Measurements from ENCODE around the gene HMBS.
"Not testable (repeated sequence)": the region's sequence is repeated elsewhere in the genome, so short reads cannot be mapped to it uniquely, and the experiment has no call there.

HMBS gene

DNA sequence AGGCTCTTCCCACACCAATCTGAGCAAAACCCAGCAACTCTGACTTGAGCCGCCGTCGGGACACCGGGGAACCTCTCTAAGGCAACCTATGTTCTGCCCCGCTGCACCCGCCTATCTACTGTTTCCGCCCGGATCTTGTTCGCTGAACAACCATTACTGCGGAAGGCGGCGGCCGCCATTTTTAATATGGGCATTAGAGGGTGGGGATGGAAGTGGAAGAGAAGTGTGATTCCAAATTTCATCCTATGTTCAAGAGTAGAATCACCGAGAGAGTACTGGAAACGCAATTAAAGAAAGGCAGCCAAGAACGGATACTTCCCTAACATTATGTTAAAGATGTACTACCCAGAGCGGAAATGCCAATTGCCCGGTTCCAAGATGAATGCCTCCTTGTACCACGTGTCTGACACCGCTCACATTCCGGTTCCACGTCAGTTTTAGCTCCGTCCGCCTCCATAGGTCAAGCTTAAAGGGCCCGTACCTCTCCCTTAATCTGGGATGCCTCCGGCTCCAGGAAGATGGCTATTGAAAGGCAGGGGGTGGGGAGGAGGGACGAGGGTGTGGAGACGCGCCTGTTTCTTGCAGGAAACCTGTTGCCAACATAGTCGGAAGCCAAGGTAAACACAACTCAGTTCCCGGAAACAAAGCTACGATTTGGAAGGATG lies 17.2 kb downstream of the HMBS start, which contains the start of gene DPAGT1:
Gene DPAGT1 (minus strand): TSS at position 95 of the 665 bp plus-strand sequence. CDS start 198 bp downstream, outside the sequence.
- peak; percentile 98 for DNase-seq

DNA sequence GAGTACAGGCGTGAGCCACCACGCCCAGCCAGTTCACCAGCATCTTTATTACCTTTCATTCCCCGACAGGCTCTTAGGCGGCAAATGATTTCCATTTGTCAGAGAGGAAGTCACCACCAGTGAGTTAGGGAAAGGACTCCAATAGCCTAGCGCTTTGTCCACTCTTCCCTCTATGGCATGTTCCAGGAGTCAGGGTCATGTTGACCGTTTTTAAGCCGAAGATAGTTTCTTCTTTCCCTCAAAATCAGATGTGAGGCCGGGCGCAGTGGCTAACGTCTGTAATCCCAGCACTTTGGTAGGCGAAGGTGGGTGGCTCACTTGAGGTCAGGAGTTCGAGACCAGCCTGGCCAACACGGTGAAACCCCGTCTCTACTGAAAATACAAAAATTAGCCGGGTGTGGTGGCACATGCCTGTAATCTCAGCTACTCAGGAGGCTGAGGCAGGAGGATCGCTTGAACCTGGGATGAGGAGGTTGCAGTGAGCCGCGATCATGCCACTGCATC lies 18.5 kb downstream of the HMBS start:
- DNase-seq: not testable (repeated sequence)

DNA sequence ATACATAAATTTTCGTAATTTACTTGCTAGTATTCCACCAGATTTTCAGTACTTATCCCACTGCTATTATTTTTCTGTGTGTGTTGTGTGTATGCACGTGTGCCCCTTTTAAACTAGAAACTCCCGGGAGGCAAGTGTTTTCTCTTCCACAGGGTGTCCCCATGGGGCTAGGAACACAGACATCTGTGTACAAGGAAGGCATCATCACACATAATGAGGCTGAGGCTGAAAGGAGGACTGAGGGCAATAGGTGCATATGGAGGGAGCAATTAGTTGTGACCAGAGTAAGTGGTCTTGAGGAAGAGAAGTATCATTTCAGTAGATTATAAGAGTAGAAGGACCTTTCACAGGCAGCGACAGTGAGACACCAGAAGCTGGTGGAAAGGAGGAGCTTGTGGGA lies 19.1 kb downstream of the HMBS start:
- DNase-seq: no peak

DNA sequence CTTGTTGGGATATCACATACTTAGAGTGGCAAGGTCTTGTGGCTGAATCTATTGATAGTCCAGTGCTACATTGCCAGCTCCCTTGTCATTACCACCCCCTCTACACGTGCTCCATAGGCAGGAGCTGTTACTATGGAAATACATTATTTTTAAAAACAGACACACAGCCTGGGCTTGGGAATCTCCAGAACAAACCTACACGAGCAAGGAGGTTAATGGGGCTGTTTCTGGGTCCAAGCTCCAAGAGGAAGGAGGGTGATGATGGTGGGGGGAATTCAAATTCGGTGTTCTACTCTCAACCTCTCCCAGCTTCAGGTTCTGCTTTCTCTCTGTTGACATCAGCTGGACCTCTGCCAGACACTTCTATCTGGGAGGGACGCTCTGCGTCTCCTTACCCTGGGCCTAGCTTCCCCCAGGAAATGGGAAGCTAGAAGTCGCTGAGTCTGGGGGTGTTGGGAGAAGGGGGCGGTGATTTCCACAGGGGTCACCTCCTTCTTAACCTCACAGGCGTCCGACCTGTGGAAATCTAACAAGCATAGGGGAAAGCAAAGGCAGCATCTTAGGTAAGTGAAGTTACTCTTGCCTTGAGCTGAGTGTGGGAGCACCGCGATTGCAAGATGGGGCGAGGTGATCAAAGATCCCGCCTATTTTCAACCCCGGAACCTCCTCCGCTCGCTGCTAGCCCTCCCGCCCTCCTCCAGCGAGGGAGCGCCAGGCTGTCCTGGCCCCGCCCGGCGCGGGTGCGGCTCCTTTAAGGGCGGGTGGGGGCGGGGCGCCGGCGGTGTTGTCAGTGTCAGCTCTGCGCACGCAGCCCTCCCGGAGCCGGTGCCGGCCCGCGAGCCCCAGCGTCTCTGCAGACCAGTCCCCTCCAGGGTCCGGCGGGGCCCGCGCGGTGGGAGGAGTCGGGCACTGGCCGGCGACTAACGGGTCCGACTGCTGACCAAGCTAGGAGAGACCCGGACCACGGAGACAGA lies 22.2 kb downstream of the HMBS start, which contains the start of gene C2CD2L:
Gene C2CD2L (plus strand): TSS at position 781 of the 974 bp plus-strand sequence. CDS start 398 bp downstream, outside the sequence.
- peak; percentile 90 for DNase-seq

DNA sequence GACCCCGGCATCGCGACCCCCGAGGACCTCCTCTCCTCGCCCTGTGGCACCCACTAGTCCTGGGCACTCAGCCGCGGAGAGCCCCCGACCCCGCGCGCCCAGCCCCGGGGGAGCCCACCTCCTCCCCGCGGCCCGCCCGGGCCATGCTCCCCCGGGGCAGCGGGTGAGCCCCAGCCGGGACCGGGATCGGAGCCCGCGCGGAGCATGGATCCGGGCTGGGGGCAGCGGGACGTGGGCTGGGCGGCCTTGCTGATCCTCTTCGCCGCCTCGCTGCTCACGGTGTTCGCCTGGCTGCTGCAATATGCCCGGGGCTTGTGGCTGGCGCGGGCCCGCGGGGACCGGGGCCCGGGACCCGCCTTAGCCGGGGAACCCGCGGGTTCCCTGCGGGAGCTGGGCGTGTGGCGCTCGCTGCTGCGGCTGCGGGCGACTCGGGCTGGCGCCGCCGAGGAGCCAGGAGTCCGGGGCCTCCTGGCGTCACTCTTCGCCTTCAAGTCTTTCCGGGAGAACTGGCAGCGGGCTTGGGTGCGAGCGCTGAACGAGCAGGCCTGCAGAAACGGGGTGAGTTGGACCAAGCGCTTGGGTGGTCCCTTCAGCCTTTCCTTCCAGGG lies 23.0 kb downstream of the HMBS start:
- peak; percentile 7 for DNase-seq

DNA sequence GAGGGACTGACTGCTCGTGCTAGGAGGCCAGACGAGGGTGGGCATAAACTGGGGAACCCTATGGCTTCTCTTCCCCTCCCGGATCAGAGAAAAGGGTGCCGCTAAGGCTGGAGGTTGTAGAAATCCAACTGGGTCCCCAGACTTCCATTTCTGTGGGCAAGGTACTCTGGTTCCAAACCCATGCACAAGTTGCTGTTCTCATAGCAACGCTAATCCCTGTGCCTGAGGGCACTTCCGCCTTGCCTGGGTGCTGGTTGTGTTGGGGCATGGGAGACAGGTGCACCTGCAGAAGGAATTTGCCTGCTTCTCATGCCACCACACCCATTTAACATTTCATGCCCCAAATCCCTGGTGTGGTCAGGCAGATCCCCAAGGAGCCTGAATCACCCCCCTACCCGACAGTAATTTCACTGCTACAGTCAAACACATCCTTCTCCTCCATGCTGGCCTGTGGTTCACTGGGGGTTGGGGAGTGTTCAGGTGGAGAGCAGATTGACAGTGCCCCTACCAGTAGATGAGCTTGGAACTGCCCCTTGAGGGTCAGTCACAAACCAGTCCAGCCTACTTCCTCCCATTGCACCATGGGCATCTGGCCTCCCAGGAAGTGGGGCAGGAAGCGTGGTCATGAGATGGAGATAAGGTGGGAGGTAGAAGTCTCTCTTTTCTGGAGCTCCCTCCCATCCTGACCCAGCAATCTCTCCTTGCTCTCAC lies 23.6 kb downstream of the HMBS start:
- DNase-seq: peak; percentile 13

DNA sequence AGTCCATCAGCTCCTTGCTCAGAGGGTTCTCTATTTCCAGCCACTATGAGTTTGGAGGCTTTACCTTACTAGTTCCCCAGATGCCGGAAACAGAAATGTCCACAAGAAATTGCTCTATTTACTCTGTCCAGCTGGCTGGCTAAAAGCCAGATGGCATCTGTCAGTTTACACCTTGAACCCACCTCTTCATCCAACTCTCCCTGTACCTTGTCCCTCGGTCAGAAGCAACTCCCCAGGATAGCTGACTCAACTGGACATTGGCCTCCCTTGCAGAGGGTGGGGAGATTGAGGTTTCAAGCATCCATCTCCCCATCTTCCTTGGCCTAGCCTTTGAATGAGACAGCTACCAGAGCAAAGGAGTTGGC lies 24.2 kb downstream of the HMBS start:
- no peak for DNase-seq

DNA sequence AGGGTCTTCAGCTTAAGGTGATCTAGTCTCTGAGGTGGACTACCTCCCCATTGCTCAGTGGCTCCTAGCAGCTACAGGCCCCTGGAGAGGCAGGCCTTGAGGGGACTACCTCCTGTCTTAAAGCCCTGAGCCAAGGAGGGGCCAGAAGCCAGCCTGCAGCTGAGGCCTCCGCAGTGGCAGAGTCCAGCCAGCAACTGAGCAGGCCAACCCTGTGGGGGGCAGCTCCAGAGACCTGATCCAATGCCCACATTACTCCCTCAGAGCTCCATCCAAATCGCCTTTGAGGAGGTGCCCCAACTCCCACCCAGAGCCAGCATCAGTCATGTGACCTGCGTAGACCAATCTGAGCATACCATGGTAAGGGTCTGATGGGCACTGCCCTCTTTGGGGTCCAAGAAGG lies 25.2 kb downstream of the HMBS start:
- DNase-seq: no peak

DNA sequence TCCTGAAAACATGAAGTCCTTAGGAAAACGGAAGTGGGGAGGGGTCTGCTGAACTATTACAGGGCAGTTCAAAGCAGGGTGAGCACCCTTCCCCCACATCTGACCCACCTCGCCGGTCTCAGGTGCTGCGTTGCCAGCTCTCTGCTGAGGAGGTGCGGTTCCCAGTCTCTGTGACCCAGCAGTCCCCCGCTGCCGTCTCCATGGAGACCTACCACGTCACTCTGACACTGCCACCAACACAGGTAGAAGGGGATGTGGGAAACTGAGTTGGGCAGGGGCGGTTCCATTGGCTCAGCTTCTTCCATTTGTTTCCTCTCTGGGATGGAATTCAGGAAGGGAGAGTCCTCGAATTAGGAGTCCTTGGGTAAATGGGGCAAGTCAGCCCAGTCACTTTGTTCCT lies 25.8 kb downstream of the HMBS start:
- no peak for DNase-seq

DNA sequence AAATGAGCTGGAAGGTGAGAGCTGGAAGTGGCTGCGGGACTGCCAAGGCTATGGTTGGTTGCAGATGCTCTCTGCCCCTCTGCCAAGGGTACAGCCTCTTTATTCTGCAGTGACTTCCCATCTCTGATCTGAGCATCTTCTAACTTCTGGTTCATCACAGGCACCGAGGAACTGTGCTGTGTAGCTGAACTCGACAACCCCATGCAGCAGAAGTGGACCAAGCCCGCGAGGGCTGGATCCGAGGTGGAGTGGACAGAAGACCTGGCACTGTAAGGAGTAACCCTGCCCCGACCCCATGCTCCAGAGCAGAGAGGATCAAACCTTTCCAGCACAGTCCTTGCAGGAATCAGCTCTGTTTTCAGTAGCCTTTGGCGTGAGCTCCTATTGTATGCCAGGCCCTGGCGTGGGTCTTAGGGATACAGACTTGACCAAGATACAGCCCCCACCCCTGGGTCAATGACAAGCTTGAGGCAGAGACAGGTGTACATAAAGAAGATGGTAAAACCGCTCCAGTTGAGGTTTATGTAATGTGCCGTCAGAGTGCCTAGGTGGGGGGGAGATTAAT lies 26.8 kb downstream of the HMBS start:
- DNase-seq: no peak

DNA sequence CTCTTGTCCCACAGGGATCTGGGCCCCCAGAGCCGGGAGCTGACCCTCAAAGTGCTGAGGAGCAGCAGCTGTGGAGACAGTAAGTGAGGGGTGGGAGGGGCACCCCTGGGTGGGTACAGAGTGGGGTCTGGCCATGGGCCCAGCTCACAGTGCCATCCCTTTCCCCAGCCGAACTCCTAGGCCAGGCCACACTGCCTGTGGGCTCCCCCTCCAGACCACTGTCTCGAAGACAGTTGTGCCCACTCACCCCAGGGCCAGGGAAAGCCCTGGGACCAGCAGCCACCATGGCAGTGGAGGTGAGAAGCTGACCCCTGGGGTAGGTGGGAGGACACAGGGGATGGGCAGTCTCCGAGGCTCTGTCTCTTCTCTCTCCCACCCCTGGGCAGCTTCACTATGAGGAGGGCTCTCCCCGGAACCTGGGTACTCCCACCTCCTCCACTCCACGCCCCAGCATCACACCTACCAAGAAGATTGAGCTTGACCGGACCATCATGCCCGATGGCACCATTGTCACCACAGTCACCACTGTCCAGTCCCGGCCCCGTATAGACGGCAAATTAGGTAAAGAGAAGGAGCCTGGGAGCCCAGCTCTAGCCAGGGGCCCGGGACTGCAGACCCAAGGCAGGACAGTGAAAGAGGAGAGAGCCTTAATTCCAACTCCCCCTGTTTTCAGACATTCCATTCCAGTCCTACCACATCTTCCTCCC lies 27.8 kb downstream of the HMBS start:
- no peak for DNase-seq

DNA sequence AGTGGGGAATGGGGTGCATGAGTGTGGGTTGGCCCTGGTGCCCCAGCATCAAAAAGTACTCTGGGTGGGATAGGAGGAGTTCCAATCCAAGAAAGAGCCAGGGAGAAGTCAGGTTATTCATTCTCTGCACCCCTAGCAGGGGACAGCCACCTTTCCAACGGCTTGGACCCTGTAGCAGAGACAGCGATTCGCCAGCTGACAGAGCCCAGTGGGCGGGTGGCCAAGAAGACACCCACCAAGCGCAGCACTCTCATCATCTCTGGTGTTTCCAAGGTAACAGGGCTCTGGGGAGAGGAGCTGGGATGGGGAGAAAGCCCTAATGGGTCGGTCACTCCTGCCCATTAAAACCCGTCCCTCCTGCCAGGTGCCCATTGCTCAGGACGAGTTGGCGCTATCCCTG lies 29.0 kb downstream of the HMBS start:
- no peak for DNase-seq

DNA sequence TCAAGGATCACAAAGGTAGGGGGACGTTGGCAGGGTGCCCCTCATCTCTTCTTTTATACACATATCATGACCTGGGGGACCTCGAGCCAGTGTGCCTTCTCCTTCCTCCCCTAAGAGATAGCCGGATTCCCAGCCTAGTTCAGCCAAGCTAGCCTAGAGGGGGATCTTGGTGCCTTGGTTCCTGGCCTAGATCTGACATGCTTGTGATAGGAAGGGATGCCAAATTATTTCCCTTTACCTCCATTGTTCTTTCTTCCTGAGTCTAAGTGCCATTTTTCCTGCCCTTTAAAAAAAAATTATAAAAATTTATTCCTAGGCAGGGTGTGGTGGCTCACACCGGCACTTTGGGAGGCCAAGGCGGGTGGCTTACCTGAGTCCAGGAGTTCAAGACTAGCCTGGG lies 29.7 kb downstream of the HMBS start:
- no peak for DNase-seq

DNA sequence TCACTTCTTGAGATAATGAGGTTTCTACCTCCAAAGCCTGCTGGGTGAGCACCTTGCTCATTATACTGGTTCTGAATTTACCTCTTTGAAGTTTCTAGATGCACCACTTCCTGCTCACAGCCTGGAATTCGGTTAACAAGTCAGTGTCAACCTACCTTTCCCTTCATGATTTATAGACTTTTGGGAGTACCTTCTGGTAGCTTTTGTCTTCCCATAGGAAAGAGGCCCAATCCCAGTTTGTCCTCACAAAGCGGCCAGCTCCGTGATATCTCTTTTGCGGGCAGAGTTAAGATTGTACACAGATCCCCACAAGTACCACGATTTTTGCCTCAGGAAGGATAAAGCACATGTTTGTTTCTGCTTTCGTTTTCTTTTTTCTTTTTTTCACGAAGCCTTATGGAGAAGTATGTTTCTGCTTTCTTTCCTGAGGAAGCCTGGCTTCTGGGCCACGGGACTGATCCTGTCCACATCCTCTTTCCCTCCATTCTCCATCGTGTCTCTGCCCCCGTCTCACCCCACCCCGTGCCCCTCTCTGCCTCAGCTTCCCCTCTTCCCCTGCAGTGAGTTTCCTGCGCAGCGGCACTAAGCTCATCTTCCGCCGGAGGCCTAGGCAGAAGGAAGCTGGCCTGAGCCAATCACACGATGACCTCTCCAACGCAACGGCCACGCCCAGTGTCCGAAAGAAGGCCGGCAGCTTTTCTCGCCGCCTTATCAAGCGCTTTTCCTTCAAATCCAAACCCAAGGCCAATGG lies 31.0 kb downstream of the HMBS start:
- no peak for DNase-seq

DNA sequence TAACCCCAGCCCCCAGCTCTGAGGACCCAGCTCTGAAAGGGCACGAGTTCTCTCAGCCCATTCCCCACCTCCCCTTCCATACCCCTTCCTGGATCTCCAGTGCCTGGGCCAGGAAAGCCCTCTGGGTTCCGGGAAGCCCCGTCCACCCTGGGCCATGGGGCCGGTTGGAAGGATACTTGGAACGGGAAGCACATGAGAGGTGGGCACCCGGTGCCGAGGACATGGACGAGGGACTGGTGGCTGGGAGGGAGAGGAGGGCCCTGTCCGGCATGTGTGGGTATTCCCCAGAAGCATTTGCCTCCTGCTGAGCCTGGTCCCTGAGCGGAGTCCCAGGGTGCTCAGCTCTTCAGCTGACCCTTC lies 31.5 kb downstream of the HMBS start:
- DNase-seq: no peak

DNA sequence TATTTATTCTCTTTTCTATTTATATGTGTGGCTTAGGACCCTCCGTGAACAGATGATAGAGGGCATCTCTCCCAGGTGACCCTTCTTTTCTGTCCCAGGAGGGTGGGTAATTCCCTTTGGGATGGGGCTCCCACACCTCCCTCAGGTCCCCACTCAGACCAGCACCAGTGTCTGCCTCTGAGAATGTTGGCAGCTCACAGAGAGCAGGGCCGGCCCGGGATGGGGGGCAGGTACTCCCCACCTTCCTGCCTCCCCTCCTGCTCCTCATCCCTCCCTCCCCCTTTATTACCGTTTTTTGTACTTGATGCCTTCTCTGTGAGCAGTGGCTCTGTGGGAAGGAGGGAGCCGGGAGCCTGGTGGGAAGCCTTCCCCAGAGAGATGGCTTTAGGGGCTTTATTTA lies 31.9 kb downstream of the HMBS start:
- DNase-seq: no peak

DNA sequence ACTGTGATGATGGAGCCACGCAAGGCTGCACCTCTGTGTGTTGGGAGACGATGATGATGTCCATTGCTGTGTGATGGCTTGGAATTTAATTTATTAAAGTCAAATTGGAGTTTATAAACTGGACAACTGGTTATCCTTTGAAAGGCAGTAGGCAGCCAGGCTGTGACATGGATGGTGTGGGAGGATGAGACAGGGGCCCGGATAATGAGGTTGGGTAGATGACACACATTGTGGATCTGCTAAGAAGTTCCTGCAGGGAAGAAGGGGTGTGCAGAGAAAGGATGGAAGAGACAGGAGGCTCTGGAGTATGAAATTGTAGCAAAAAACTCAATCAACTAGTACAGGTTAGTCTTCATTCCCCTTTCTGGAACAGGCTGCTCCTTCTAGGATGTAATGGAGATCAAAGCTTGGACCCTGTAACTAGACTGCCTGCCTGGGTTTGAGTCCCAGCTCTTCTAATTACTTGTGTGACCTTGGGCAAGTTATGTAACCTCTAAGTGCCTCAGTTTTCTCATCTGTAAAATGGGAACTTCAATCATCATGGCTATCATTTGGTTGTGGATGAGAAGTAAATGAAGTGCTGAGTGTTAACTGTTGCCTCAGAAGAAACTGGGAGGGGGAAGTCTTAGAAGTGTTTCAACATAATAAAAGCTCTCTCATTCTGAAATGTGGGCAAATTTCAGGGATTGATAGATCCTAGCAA lies 32.5 kb downstream of the HMBS start:
- DNase-seq: no peak

DNA sequence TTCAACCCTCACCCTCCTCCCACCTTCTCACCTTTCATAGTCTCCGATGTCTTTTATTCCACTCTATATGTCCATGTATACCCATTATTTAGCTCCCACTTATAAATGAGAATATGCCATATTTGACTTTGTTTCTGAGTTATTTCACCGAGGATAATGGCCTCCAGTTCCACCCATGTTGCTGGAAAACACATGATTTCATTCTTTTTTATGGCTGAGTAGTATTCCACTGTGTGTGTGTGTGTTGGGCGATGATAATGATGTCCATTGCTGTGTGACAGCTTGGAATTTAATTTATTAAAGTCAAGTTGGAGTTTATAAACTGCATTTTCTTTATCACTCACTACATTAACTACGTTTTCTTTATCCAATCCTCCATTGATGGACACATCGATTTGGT lies 33.5 kb downstream of the HMBS start:
- DNase-seq: no peak

DNA sequence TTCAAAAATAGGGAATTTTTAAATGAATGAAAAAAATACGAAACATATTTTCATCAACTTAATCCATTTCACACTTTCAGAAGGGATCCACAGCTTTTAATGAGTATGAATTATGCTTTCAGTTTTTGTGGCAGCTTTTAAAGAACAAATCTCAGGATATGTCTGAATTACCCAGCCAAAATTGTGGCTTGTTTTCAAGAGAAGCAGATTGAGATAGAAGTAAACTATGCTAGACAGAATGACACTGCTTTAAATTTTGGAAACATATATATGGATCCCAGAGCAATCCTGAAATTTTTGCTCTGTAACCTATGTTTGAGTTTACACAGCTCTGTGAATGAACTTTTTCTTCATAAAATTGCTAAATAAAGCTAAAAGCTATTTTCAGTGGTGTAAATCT lies 34.3 kb downstream of the HMBS start:
- DNase-seq: no peak

DNA sequence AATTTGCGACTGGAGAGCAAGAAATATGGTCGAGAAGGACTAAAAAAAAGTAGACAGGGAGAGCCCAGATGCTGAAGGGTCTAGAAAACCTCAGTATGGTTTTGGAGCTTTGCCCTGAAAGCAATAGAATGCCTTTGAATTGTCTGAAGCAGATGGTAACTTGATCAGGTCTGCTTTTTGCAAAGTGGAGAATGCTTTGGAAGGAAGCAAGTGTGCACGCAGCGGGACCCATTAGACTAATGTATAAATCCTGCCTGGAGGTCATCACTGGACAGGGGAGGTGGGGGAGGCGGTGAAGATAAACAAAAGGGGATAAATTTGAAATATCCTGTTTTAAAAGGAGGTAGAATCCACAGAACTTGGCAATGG lies 35.9 kb downstream of the HMBS start:
- DNase-seq: no peak
